AG10803 (cell line): ENCODE results near the gene RHBDF1.
"Not testable (repeated sequence)": the region's sequence is repeated elsewhere in the genome, so short reads cannot be mapped to it uniquely, and the experiment has no call there.

Experiments
- DNase-seq: peaks from one replicate; pipeline ENCODE4 v3.0.0; 2010; ENCODE audit warnings: low read depth
- H3K4me3 ChIP-seq: 2 replicates; pipeline ENCODE4 v1.5.1; 2011; ENCODE audit warnings: mild to moderate bottlenecking, low read length, control low read depth
- TF ChIP-seq, protein P1 (sequence below): conservative IDR thresholded peaks from 2 replicates; pipeline ENCODE4 v1.5.1; 2011; ENCODE audit warnings: mild to moderate bottlenecking, low read length, control low read depth, inconsistent platforms

The RHBDF1 gene

DNA sequence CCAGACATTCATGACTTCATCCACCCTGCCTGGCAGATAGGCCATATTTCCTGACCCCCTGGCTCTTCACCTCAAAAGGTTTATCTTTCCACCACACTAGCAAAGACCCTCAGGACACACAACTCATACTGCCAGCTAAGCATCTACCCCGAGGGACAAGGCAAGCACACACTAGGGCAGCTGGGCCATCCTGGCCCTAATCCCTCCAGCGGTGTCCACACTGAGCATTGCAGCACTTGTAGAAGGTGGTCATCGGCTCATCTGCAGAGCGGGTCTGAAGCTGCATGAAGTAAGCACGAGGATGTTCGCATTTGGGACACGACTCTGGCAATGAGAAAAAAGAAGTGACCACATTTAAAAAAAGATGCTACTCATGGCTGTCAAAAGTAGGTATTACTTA, 25.2 kb downstream of the RHBDF1 start:
- no peak overlapping the region for H3K4me3 ChIP-seq
- DNase-seq: no peak
- TF ChIP-seq, protein P1, sequence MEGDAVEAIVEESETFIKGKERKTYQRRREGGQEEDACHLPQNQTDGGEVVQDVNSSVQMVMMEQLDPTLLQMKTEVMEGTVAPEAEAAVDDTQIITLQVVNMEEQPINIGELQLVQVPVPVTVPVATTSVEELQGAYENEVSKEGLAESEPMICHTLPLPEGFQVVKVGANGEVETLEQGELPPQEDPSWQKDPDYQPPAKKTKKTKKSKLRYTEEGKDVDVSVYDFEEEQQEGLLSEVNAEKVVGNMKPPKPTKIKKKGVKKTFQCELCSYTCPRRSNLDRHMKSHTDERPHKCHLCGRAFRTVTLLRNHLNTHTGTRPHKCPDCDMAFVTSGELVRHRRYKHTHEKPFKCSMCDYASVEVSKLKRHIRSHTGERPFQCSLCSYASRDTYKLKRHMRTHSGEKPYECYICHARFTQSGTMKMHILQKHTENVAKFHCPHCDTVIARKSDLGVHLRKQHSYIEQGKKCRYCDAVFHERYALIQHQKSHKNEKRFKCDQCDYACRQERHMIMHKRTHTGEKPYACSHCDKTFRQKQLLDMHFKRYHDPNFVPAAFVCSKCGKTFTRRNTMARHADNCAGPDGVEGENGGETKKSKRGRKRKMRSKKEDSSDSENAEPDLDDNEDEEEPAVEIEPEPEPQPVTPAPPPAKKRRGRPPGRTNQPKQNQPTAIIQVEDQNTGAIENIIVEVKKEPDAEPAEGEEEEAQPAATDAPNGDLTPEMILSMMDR: no peak

DNA sequence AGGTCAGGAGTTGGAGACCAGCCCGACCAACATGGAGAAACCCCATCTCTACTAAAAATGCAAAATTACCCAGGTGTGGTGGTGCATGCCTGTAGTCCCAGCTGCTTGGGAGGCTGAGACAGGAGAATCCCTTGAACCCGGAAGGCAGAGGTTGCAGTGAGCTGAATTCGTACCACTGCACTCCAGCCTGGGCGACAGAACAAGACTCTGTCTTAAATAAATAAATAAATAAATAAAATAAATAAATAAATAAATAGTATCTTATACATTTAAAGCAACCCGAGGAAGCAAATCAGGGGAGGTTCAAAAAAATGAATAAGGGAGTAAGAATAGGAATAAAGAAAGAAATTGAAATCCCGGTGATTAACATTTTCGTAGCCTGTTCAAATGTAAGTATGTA, 25.9 kb downstream of the RHBDF1 start:
- not testable (repeated sequence) for DNase-seq, H3K4me3 ChIP-seq

DNA sequence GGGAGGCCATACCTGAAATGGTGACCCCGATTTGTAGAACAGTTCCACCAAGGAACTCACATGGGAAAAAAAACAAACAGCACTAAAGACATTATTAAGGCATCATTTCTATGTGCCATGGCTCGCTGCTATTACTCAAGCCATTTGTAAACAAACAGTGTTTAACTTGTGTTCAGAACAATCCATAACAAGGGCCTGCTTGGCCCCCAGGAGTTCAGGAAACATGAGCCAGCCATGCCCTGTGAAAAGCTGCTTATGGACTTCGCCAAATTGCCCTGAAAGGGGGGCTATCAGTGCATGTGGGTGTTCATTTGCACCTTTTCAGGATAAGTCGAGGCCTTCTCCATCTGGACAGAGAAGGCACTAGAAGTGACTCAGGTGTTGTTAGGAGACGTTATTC, 27.0 kb downstream of the RHBDF1 start:
- no peak overlapping the region for H3K4me3 ChIP-seq
- DNase-seq: no peak
- TF ChIP-seq, protein P1: no peak

DNA sequence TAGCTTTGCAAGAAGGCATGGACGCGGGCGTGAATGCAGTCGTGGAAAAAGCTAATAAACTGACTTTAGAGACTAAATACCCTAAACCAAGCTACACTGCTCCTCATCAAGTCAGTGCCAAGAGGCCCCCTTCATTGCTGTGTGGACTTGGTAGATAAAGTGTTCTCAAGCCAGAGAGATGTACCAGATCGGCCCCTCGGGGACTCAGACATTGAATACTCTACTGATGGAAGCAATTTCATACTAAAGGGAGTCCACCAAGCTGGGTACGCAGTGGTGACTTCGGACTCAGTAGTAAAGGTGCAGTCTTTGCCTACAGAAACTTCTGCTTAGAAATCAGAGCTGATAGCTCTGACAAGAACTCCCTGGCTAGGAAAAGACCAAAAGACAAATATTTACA, 27.8 kb downstream of the RHBDF1 start:
- TF ChIP-seq, protein P1: no peak
- H3K4me3 ChIP-seq: no peak overlapping the region
- no peak for DNase-seq

DNA sequence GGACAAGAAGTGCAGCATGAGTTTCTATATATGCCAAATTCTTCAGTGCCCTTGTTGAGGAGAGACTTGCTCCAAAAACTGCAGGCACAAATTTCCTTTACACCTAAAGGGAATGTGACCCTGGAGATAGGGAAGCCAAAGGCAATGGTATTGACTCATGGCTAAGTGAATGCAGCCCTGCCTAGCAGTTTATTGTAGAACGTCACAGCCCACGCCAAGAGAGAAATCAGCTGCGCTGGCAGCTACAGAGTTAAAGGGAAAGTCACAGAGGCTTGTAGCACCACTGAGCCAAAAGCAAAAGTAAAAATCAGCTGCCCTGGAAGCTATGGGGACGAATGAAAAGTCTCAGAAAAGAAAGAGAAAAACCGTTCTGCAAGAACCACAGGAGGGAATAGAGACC, 29.1 kb downstream of the RHBDF1 start:
- TF ChIP-seq, protein P1: no peak
- DNase-seq: no peak
- H3K4me3 ChIP-seq: no peak overlapping the region

DNA sequence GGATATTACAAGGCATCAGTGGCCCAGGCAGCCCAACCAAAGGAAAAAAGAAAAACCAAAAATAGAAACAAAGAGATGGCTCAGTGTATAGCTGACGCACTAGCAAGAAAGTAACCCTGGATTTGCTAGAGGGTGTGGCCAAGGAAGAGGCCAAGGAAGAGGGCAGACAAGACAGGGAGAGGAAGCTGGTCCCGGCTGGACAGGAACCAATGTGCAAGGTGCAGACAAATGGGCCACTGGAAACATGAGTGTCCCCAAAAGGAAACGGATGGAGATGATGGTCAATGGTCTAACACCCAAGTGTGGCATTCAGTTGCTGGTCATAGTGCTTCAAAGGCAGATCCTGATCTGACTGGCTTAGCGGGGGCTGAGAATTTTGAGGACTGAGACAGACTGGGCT, 29.7 kb downstream of the RHBDF1 start:
- DNase-seq: no peak
- H3K4me3 ChIP-seq: no peak overlapping the region
- TF ChIP-seq, protein P1: no peak

DNA sequence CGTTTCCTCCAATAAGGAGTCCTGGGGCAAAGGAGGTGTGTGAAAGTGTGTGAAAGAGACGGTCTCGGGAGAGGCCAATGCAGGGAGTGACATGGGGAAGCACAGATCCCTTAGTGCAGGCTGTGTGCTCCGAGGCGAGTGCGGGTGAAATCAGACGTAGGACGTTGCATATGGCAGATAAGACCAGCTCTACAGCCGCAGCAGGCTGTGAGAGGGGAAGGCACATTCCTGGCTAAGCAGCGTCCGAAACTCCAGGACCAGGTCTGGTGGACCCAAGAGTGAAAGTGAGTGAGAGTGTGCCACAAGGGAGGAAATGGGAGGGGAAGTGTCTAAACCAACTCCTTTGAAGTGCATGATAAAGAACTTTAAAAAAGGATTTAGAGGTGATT, 30.4 kb downstream of the RHBDF1 start:
- DNase-seq: no peak
- no peak overlapping the region for H3K4me3 ChIP-seq
- TF ChIP-seq, protein P1: no peak

DNA sequence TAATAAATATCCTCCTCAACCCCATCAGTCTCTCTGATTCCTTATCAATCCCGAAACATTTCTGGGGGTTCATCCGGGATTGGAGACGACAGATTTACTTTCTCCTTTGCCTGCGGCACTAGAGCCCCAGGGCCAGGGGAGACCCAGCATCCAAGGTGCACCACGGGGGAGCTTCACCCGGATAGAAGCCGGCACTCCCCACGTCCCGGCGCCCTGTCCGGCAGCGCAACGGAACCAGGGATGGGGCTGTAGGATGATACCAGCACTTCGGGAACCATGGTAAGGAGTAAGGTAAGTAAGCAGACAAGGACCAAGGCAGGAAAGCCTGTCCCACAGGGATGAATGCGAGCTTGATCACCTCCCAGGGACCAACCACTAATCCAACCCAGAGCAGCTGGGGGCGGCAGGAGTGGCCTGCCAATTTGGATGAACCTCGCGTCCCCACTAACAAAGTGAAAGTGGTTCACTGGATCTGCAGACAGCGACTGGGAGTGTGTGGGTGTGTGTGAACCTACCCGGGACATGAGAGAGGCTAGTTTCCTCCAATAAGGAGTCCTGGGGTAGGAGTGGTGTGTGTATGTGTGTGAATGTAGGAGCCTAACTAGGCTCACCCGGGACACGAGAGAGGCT, 30.9 kb downstream of the RHBDF1 start:
- TF ChIP-seq, protein P1: no peak
- DNase-seq: no peak
- H3K4me3 ChIP-seq: no peak overlapping the region
